GM19438 (cell line): ENCODE measurements around the gene MAN1C1.
"Not testable (repeated sequence)": the region's sequence is repeated elsewhere in the genome, so short reads cannot be mapped to it uniquely, and the experiment has no call there.

ENCODE experiments used
- ATAC-seq: cut with Tn5 transposase; IDR thresholded peaks from one replicate; pipeline ENCODE4 v1.9.1; 2021; ENCODE audit warnings: low read depth; ENCODE audit not compliant: unreplicated experiment

MAN1C1 gene

GRCh38 chr1:25581764-25582163, 34.8 kb upstream of the MAN1C1 start:
- ATAC-seq: no peak

GRCh38 chr1:25583519-25584370, 32.8 kb upstream of the MAN1C1 start:
- ATAC-seq: no peak

- ATAC-seq: no peak
These were observed 30.4 kb upstream of the MAN1C1 start for GRCh38 chr1:25586181-25586588.

GRCh38 chr1:25587290-25587689, 29.3 kb upstream of the MAN1C1 start:
- no peak for ATAC-seq

- not testable (repeated sequence) for ATAC-seq
These were observed 28.4 kb upstream of the MAN1C1 start for GRCh38 chr1:25588224-25588623.

- ATAC-seq: not testable (repeated sequence)
These were observed 27.8 kb upstream of the MAN1C1 start for GRCh38 chr1:25588786-25589185.

GRCh38 chr1:25590096-25590824, 26.3 kb upstream of the MAN1C1 start:
- ATAC-seq: no peak

GRCh38 chr1:25593861-25594260, 22.7 kb upstream of the MAN1C1 start:
- no peak for ATAC-seq

GRCh38 chr1:25594971-25595370, 21.6 kb upstream of the MAN1C1 start:
- no peak for ATAC-seq

- not testable (repeated sequence) for ATAC-seq
These were observed 19.9 kb upstream of the MAN1C1 start for GRCh38 chr1:25596641-25597040.

- no peak for ATAC-seq
These were observed 17.7 kb upstream of the MAN1C1 start for GRCh38 chr1:25598879-25599278.

- no peak for ATAC-seq
These were observed 16.5 kb upstream of the MAN1C1 start for GRCh38 chr1:25599969-25600610.

- not testable (repeated sequence) for ATAC-seq
These were observed 15.5 kb upstream of the MAN1C1 start for GRCh38 chr1:25600971-25601699.

- ATAC-seq: not testable (repeated sequence)
These were observed 12.6 kb upstream of the MAN1C1 start for GRCh38 chr1:25603779-25604538.

- no peak for ATAC-seq
These were observed 9.5 kb upstream of the MAN1C1 start for GRCh38 chr1:25607123-25607522.

- ATAC-seq: peak; percentile 70
These were observed 8.0 kb upstream of the MAN1C1 start for GRCh38 chr1:25608488-25609178.

- ATAC-seq: no peak
These were observed 6.7 kb upstream of the MAN1C1 start for GRCh38 chr1:25609921-25610320.

GRCh38 chr1:25610822-25611630, 5.6 kb upstream of the MAN1C1 start:
- ATAC-seq: no peak
